ENCODE data around the gene GABRB3. TPM values are rescaled to one million over a fixed set of nuclear protein-coding genes. Genes with fewer than 3 reads are reported as not detected.

The GABRB3 gene
- total and polyA plus RNA-seq, 2 donors (not counting 3 experiments of a cell fraction or from before 2014, with no cell fraction given) = 0.03 TPM; not detected in 1

DNA sequence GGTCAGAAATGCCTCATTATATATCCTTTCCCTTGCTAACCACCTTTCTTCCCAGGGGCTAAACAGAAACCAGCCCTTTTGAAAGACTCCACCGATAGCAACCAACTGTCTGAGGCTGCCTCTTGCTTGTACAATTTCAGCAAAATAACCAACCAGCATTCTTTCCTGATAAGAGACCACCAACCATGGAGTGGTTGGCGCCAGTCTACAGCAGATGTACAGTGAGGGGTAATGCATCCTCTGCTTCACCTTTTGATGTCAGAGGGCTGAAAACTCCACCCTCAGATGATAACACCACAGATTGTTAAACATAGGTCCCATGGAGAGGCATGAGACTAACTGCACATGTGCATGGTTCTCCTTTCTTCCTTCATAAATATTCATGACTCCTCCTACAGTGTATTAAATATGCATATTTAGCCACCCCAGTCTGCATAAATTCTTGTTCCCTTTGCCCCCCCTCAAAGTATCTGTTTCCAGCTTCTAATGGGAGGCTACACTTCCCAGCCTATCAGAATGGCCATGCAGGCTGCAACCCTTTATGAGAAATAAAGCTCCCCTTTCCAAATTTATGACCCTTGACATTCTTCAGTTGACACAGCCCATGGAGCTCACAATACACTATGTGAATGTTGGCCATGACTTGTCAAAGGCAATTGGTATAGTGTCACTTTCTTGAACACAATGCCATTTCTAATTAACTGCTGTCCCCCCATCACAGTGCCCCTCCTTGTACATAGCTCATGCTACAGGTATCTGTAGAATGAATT is 48.3 kb downstream of the GABRB3 start:
- no peak for TF ChIP-seq MYC (IDR thresholded peaks at IDR 0.05; ENCODE audit: low read depth, low read length)
- TF ChIP-seq JUN (IDR thresholded peaks at IDR 0.05; ENCODE audit: borderline replicate concordance, insufficient read depth, insufficient read length, low read depth) = no peak
- TF ChIP-seq, protein P1, sequence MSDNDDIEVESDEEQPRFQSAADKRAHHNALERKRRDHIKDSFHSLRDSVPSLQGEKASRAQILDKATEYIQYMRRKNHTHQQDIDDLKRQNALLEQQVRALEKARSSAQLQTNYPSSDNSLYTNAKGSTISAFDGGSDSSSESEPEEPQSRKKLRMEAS (IDR thresholded peaks at IDR 0.05; ENCODE audit: insufficient read depth, insufficient read length) = no peak
- ChIA-PET POLR2A (no interaction called here), CTCF (no interaction called here)
- Histone ChIP-seq H3K4me3 (replicated peaks in 1 of 3; ENCODE audit: insufficient read depth in 1 of 3, low read depth in 1 of 3, low read length in 3 of 3) (no peak overlapping the region), H3K9me3 (replicated peaks; ENCODE audit: control insufficient read depth, insufficient read depth, low read length) (peaks cover 10% of the 10 kb centered on the region), H3K4me1 (ENCODE audit: control insufficient read depth, extremely low read depth, insufficient read depth, low read length) (no peaks in the 10 kb centered on the region), H3K27ac (ENCODE audit: insufficient read depth, low read depth, low read length) (no peak overlapping the region), H3K4me2 (ENCODE audit: insufficient read depth, low read length) (no peak overlapping the region), H3K9me1 (replicated peaks; ENCODE audit: control insufficient read depth, extremely low read depth, insufficient read depth, low read length) (no peaks in the 10 kb centered on the region), H3K9ac (replicated peaks; ENCODE audit: extremely low read depth, insufficient read depth, low read length) (no peak overlapping the region), H3K36me3 (ENCODE audit: control insufficient read depth in 2 of 2, extremely low read depth in 1 of 2, insufficient read depth in 2 of 2, low read length in 2 of 2) (no peaks in the 10 kb centered on the region), H2AFZ (ENCODE audit: low read depth, low read length) (no peak overlapping the region), H4K20me1 (replicated peaks; ENCODE audit: control insufficient read depth, extremely low read depth, insufficient read depth, low read length) (no peaks in the 10 kb centered on the region), H3K27me3 (ENCODE audit: control insufficient read depth in 2 of 2, insufficient read depth in 2 of 2, low read length in 2 of 2) (no peaks in the 10 kb centered on the region), H3K79me2 (ENCODE audit: control insufficient read depth, insufficient read depth, low read length) (no peaks in the 10 kb centered on the region)
- FAIRE-seq (no peak), DNase-seq (ENCODE audit: low read depth, low spot score) (no peak)
- no TSS peak for BruUV-seq (replicated peaks)
- intact Hi-C loops (cut with micrococcal nuclease) (no loop called here), dilution Hi-C loops (cut with MboI; ENCODE audit: extremely low pct_ligation_motif_present, low sequenced_read_pairs) (no loop called here)

DNA sequence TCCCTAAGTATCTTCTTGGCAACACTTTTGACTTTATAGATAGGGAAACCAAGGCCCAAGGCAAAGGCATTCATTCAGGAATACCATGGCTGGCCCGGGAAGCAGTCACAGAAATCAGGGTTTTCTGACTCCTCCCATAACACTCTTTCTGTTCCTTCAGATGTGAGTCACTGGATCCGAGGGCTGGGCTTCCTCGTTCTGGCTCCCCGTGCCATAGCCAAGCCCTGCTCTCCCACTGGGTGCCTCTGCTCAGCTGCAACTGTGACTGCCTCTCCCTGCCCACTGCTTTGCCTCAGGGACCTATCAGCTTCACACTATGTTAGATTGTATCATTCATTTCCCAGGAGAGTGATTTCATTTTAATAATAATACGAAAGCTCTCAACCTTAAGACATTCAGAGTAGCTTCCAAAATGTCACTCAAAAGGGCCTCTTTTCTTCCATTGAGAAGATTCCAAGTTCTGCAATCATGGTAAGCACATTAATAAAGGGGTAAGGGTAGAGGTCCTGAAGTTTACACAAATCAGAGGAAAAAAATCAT is 50.2 kb downstream of the GABRB3 start:
- H3K4me2 ChIP-seq (ENCODE audit: insufficient read depth, low read length) = no peak overlapping the region
- dilution Hi-C loops (cut with MboI; ENCODE audit: extremely low pct_ligation_motif_present, low sequenced_read_pairs) = no loop called here

More for the DNA sequence above, 50.2 kb downstream of the GABRB3 start:
- peaks cover 4% of the 10 kb centered on the region for H3K9me3 ChIP-seq (replicated peaks; ENCODE audit: control insufficient read depth, insufficient read depth, low read length)
- no peaks in the 10 kb centered on the region for H3K9me1 ChIP-seq (replicated peaks; ENCODE audit: control insufficient read depth, extremely low read depth, insufficient read depth, low read length)
- no peak overlapping the region for H3K9ac ChIP-seq (replicated peaks; ENCODE audit: extremely low read depth, insufficient read depth, low read length)
- intact Hi-C loops (cut with micrococcal nuclease) = no loop called here
- no peak for FAIRE-seq
- H3K4me1 ChIP-seq (ENCODE audit: control insufficient read depth, extremely low read depth, insufficient read depth, low read length) = no peaks in the 10 kb centered on the region
- no peak for TF ChIP-seq POLR2AphosphoS5 (IDR thresholded peaks at IDR 0.05; ENCODE audit: insufficient read depth, low read depth, low read length)
- TF ChIP-seq, protein P1 (IDR thresholded peaks at IDR 0.05; ENCODE audit: insufficient read depth, insufficient read length) = no peak
- H3K4me3 ChIP-seq (replicated peaks in 1 of 3; ENCODE audit: insufficient read depth in 1 of 3, low read depth in 1 of 3, low read length in 3 of 3) = no peak overlapping the region
- DNase-seq (ENCODE audit: low read depth, low spot score) = no peak
- ChIA-PET CTCF (no interaction called here), POLR2A (no interaction called here)
- no TSS peak for BruUV-seq (replicated peaks)
- no peaks in the 10 kb centered on the region for H3K36me3 ChIP-seq (ENCODE audit: control insufficient read depth in 2 of 2, extremely low read depth in 1 of 2, insufficient read depth in 2 of 2, low read length in 2 of 2)
- no peaks in the 10 kb centered on the region for H3K27me3 ChIP-seq (ENCODE audit: control insufficient read depth in 2 of 2, insufficient read depth in 2 of 2, low read length in 2 of 2)
- H3K27ac ChIP-seq (ENCODE audit: insufficient read depth, low read depth, low read length) = no peak overlapping the region
- no peak overlapping the region for H2AFZ ChIP-seq (ENCODE audit: low read depth, low read length)
- H4K20me1 ChIP-seq (replicated peaks; ENCODE audit: control insufficient read depth, extremely low read depth, insufficient read depth, low read length) = no peaks in the 10 kb centered on the region
- no peaks in the 10 kb centered on the region for H3K79me2 ChIP-seq (ENCODE audit: control insufficient read depth, insufficient read depth, low read length)

Data from endothelial cell of umbilical vein (primary cell).